HG03097 (cell line): ENCODE results near the gene TACR2.
A peak's percentile ranks its signal among the peaks of the same experiment; 100 is the strongest.

Source experiments
- ATAC-seq: cut with Tn5 transposase; IDR thresholded peaks from one replicate; pipeline ENCODE4 v1.9.1; 2021; ENCODE audit not compliant: unreplicated experiment, low FRiP score

Gene TACR2

DNA sequence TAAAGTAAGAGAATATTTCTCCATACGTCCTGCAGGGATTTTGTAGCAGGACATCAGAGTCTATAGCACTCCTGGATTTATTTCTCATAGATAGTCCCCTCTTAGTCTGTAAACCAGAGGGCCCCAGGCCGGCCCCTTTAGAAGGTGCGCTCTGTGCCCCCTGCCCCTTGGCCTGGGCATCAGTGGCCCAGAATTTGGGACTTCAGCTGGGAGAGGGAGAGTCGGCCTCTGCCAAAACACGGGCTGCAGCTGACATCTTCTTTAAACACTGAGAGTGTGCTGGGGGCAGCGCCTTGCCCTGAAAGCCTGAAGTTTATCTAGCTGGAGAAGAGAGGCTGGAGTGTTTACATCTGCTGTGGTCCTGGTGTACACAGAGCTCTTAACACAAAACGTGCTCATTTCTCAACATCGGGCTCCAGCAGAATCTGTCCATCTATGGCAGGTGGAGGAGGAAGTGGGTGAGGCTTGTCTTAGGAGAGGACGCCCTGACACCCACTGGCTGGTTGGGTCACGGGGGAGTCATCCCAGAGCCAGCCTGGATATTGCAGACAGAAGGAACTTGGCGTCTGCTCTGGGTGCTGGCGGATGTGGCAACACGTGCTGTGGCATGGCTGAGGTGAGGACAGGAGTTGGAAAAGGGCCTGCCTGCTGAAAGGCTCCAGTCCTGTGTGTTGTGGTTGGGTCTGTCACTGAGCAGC is 5.0 kb upstream of the TACR2 start:
- no peak for ATAC-seq

DNA sequence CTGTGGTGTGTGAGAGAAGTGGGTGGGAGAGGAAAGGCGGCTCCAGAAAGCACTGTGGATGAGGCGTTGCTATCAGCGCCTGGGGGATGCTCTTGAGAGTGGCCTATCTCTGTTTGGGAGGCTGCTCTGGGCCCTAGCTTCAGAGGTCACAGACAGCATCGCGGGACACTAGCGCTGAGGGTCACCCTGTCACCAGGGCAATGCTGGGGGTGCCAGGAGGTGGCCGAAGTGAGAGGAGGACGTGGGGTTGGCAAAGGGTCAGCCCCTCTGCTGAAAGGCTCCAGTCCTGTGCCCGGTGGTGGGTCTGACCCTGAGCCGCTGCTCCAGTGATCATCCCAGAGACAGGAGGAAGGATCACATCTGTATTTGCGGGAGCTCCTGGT is 3.0 kb upstream of the TACR2 start:
- no peak for ATAC-seq

DNA sequence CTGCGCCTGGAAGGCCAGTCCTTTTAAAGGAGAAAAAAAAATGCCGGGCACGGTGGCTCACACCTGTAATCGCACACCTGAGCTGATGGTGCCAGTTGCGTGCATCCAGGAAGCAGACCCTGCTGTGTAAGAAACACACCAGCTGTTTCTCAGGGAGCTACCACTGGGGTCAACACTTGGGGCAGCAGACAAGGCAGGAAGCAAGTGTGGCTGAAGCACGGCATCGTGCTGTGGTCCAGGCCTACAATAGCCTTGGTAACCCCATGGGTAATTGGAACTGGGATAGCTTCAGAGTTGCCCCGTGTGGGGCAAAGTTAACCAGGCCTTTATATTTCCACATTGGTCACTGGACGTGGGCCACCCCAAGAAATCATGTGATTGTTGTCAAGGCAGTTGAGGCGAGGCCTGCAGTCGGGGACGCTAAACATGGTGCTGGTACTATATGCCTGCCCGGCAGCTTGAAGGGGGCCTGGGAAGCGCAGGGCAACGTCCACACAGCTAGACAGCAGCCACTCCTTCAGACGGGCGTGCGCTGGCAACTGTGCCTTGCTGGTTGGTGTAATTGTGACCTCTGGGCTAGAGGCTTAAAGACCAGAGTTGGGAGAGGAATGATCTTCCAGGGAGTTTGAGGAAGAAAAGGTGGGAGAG is 2.5 kb upstream of the TACR2 start:
- no peak for ATAC-seq

DNA sequence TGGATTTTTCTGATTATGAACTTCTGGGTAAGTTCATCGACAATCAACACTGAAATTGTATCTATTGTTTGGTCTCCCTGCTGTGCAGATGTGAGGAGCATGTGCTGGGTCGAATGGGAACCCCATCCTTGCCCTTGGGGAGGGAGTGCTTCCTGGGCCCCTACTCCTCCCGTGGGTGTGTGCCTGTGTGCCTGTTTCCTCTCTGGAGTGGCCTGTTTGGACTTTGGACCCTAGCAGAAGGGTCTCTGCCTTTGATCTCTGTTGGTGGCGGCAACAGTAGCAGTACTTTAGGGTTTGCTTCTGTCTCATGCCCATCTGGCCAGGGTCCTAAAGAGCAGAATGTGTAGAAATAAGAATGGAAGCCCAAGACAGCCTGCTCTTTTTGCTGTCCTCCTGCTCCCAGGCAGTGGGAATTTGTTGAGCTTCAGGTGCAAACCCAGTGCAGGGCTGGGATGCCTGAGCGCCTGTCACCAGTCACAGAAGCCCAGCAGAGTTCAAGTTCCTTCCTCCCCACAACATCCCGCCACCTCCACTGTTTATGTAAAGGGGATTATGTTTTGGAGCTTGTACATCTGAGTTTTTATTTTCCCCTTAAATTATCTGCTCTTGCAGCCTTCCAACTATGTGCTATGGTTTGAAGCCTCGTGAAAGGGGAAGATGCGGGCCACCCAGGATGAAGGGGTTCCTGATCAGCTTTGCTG is 1.5 kb upstream of the TACR2 start:
- ATAC-seq: no peak

DNA sequence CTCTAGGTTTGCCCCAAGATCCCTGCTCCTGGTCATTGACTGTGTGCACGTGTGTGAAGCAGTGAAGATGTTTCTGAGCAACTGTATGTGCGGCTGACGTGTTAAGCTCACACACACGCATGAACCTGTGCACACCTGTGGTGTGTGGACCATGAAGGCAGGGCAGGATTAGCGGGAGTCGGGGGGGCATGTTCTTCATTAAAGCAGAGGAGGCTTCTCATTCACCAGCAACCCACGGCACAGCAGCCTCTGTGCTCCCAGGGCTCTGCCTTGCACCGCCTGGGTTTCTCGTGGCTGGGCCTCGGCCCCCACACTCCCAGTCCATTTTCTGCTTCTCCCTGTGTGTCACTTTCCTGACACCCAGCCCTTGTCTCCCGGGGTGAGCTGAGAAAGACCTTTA is 824 bp upstream of the TACR2 start:
- no peak for ATAC-seq

DNA sequence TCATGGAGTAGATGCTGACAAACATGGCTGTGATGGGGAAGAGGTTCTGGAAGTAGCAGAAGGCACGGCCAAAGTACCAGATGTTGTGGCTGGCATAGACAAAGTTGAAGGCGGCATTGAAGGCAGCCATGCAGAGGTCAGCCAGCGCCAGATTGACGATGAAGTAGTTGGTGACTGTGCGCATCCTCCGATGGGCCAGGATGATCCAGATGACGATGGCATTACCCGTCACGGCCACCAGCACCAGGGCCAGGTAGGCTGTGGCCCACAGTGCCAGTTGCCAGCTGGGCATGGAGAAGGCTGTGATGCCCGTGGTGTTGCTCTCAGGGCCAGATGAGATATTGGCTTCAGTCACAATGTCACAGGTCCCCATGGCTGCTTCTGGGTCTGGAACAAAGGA is 767 bp downstream of the TACR2 start:
- ATAC-seq: no peak

DNA sequence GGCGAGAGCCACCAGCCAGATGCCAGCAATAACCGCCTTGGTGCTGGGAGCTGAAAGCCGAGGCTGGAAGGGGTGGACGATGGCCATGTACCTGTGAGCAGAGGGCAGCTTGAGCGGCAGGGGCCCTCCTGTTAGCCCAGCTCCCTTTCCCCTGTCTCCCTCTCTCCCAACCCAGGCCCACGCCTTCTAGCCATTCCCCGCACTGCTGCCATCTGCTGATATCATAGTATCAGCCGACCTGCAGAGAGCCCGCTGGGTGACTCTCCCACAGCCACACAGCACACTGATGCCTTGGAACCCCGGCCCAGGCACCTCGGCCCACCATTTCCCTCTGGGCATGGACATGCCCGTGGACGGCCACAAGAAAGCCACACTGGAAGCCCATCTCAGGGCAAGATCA is 1.7 kb downstream of the TACR2 start:
- no peak for ATAC-seq

DNA sequence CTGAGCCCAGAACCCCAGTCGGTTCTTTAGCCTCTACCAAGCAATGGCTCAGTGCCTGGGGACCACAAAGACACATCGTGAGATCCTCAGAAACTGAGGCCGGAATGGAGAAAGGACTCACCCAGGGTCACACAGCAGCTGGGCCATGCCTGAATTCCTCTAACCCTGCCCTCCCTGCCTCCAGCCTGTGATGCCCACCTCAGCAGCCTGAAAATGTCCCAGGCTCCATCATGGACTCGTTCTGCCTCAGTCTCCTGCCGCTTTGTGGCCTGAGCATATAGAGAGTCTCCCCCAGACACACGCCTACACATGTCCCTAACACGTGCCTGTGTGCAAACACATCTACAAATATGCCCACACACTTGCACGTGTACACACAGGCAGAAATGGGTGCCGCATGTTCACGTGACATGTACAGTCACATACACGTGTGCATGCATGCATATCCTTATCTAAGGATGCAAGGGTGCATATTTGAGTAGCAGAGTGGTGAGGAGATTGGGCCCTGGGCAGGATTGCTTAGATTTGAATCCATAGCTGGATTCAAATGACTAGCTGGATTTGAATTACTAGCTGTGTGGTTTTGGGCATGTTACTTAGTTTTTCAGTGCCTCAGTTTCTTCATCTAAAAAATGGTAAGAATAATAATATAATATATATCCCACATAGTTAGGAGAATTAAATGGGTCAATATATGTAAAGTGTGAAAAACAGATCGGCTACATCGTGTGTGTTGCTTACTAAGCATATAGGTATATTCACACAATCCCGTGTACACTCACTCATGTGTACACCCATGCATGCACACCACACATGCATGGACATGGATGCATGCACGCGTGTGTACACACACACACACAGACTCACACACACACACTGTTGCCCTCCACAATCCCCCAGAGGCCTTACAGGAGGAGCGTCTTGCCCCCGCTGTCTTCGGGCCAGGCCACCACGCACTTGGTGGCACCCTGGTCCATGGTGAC is 2.4 kb downstream of the TACR2 start:
- no peak for ATAC-seq

DNA sequence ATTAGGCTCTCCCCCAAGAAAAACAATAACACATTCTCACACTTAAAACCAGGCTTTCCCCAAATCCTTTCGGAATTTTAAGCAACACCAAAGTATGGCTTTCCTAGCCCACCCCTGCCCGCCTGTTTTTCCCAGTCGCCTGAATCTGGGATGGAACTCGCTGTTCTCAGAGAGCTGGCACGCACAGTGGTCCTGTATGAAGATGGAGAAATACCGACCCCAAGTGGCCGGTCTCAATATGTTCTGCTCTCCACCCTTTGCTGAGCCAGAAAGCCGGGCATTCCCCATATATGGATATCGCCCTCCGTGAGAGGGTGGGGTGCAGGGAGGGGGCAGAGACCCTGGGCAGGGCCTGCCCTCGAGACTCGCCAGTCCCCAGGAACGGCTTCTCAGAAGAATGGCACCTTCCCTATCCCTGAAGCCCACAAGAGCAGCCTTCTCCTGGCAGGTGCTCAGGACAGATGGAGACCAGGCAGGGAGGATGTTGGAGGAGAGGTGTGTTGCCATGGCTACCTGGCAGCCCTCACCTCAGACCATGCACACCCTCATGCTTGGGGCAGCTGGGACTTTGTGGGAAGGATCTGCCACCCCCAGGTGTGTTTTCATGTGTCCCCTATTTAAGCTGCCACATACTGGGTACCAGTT is 3.4 kb downstream of the TACR2 start:
- ATAC-seq: no peak

DNA sequence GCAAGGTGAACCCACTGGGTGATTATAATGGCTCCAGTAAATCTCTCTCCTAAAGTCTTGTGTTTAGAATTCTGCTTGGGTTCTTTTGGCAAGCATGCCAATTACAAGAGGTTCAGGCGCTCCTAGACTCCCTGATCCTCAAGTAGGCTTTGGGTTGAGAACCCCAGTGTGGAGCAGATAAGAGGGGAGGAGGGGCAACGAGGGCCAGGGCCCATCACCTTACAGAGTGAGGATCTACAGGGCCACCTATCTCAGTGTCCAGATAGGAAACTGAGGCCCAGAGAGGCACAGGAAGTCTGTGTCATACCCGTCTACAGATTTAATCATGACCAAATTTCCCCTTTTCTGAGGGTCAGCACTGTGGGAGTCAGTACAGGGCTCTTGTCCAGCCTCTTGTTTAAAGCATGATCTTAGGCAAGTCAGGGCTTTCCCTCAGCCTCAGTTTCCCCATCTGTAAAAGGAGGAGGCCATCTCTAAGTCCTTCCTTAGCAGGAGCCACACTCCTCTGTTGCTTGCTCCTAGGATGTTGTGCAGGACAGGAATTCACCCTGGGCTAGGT is 4.4 kb downstream of the TACR2 start:
- no peak for ATAC-seq

DNA sequence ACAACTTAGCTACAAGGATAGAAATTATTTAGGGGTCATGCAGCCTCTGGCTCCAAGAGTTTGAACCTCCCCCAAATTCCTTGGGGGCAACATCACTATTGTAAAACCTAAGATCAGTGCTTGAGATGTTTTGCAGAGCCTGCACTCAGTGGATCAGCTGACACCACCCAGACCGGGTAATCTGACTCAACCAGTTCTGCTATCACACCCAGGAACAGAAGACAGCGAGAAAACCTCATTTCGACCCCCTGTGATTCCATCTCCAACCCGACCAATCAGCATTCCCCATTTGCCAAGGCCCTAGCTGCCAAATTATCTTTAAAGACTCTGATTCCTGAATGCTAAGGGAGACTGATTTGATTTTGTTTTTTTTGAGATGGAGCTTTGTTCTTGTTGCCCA is 5.2 kb downstream of the TACR2 start:
- no peak for ATAC-seq

DNA sequence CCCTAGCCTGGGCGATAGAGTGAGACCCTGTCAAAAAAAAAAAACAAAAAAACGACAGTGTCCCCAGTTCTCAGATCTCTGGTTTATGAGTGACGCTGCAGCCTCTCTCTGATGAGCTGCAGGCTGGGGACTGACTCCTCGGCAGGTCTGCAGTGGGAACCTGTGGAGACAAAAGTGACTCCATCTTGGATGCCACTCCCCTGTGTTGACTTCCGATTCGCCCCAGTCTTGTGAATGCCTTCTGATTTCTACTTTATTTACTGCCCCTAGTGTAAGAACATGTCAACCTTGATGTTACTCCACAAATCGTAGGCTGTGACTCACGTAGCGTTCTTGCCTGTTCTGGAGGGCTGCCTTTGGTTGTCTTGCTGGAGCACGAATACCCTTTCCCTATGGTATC is 6.2 kb downstream of the TACR2 start:
- no peak for ATAC-seq

DNA sequence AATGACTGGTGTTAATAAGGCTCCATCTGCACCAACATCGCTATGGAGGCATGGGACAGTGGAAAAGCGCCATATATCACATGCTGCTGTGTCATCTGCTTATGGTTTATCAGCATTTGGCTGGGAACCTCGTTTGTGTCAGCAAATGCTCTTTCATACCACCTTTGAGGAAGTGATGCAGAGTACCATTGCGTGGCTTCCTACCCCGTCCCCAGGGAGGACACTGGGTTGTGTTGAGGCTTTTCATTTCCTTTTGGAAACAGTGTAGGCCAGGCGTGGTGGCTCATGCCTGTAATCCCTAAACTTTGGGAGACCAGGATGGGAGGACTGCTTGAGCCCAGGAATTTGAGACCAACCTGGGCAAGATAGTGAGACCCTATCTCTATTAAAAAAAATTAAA is 6.8 kb downstream of the TACR2 start:
- ATAC-seq: no peak

DNA sequence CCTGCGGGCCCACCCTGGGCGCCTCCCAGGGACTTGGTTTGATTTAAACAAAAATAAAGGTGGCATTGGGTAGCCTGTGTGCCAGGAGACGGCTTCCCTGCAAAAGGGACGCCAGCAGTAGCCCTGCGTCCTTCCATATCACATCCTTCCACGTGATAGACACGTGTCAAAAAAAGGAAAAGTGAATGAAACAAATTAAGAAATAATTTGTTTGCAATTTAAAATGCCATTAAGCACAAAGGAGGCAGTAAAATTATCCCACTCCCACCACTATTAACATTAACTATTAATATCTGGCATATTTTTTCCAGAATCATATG is 7.6 kb downstream of the TACR2 start:
- ATAC-seq: no peak

DNA sequence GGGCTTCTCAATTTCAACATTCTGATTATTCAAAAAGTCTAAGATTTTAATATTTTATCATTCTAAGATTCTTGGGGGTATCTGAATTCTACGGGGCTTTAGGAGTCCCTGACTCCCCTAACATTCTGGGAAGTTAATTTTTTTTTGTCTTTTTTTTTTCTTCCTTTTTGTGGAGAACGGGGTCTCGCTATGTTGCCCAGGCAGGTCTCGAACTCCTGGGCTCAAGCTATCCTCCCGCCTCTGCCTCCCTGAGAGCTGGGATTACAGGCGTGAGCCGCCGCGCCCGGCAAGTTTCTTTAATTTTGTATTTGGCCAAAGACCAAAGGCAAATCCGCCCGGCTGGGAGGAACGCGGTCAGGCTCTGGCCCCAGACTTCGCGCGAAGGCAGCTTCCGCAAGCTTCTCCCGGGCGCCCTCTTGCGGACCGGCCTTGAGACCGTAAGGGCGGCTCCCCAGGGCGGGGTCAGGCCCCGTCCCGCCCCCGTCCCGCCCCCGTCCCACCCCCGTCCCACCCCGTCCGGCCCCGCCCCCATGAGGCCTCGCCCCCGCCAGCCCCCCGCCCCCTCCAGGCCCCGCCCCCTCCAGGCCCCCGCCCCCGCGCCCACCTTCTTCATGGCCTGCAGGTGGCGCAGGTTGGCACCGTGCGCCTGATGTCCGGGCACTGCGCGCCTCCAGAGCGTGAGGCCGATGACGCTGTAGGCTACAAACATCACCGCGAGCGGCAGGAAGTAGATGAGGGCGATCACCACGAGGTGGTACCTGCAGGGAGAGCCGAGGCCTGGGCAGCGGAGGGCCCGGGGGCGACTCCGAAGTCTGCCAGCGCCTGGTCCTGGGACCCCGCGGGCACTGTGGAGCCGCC is 8.2 kb downstream of the TACR2 start:
- ATAC-seq: peak; percentile 78

DNA sequence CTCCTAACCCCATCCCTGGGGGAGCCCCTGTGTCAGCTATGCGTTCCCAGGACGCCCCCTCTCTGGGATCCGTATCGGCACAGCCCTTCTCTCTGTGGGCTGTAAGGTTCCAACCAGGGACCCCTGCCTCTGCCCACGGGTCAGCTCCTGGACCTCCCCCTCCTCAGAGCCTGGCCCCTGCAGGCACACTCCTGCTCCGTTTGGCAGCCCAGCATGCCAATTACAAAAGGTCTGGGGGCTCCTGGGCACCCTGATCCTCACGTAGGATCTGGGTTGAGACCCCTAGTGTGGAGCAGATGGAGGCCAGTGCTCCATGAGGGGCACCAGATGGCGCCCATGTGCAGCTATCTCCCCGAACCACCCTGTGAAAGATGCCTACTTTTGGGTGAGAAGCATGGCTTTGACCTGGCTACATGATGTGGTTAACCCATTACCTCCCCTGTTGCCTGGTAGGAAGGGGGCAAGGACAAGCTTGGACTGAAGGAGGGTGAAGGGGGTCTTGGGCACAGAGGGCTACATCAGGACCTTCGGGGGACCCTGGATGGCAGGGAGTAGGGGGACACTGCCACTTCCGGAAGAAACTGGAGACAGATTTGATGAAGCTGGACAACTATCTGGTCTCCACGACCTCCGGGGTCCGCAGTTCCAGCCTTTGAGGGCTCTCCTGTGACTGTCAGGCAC is 9.0 kb downstream of the TACR2 start:
- ATAC-seq: no peak

DNA sequence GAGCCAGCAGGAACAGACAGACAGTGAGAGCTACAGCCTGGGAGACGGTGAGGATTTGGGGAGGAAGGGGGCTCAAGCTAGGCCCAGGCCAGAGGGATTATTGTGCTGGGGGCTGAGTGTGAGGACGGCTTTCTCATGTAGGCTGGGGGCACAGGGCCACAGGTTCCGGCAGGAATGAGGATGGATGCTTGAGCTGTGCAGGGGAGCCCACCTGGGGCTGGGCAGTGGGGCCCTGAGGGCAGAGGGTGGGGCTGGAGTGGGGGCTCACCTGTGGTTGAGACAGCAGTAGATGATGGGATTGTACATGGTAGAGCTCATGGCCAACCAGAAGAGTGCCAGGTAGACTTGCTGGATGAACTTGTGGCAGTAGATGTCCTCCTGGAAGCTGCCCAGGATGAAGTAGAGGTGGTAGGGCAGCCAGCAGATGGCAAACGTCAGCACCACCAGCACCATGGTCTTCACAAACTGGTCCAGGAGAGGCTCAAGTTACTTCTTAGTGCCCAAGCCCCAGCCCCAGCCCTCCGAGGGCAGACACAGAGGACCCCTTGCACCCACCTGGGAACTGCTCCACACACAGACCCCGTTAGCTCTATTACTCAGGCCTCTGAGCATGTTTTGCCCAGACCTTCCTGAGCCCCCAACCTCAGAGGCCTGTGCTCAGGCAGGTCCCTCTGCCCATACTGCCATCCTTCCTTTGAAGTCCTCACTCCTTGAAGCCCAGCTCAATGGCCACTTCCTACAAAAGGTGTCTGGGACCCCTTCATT is 9.7 kb downstream of the TACR2 start:
- ATAC-seq: no peak

DNA sequence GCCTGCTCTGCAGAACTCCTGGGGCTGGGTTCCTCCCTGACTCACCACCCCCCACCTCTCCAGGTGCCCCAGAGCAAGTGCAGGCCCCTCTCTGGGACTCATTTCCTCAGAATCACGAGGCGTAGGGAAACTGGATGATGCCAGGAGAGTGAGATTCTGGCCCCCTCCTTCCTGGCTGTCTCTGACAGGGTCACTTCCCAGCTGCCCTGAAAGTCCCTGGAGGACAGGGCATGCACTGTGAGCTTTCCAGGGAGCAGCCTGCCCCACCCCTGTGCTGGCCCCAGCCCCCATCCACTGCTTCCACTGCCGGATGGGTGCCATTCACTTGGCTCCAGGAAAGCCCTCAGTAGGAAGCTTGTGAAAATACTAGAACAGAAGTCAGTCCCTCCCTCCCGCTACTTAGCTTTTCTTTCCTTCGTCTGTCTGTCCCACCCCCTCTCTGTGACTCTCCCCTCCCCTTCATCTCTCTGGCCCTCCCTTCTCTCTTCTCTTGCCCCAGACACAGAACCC is 10.4 kb downstream of the TACR2 start:
- ATAC-seq: no peak
